Measurements from ENCODE around the gene CUL4B. TPM values are rescaled to one million over a fixed set of nuclear protein-coding genes. Genes with fewer than 3 reads are reported as not detected.

CUL4B gene
- polyA plus RNA-seq, 4 donors = 10.8 to 31.8 (median 13.4) TPM

DNA sequence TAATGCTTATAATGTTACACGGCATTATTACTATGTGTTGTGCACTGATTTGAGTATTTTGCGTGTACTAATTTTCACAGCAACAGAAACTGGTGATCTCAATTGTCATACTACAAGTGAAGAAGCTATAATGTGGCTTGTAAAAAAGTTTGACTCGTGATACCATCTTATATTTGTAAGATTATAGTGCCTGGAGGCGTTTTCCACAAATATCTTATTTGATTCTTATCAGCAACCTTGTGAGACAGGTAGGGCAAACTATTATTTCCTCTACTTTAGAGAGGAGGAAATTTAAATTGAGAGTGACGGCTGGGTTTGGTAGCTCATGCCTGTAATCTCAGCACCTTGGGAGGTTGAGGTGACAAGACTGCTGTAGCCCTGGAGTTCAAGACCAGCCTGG is 4.5 kb downstream of the CUL4B start:
- Histone ChIP-seq H3K27ac (ENCODE audit: low read depth in 1 of 3, low read length in 2 of 3) (no peak overlapping the region), H3K4me3 (ENCODE audit: low read depth in 1 of 3, low read length in 3 of 3) (no peak overlapping the region), H3K27me3 (ENCODE audit: control insufficient read depth in 3 of 3, insufficient read depth in 3 of 3, low read length in 3 of 3) (no peaks in the 10 kb centered on the region), H3K9me3 (ENCODE audit: control insufficient read depth in 2 of 2, insufficient read depth in 1 of 2, low read depth in 1 of 2, low read length in 1 of 2) (no peaks in the 10 kb centered on the region), H3K36me3 (ENCODE audit: control insufficient read depth in 3 of 3, insufficient read depth in 2 of 3, low read depth in 1 of 3, low read length in 3 of 3) (peaks cover 0 to 3% (median 1%) of the 10 kb centered on the region in 3 donors), H3K4me1 (ENCODE audit: control insufficient read depth in 3 of 3, insufficient read depth in 2 of 3, low read depth in 1 of 3, low read length in 2 of 3) (no peaks in the 10 kb centered on the region)
- 72 to 83% (median 76%) methylated on average over 5 of the region's 5 CpGs for WGBS, 3 donors
- DNase-seq (no peak), FAIRE-seq (no peak)

DNA sequence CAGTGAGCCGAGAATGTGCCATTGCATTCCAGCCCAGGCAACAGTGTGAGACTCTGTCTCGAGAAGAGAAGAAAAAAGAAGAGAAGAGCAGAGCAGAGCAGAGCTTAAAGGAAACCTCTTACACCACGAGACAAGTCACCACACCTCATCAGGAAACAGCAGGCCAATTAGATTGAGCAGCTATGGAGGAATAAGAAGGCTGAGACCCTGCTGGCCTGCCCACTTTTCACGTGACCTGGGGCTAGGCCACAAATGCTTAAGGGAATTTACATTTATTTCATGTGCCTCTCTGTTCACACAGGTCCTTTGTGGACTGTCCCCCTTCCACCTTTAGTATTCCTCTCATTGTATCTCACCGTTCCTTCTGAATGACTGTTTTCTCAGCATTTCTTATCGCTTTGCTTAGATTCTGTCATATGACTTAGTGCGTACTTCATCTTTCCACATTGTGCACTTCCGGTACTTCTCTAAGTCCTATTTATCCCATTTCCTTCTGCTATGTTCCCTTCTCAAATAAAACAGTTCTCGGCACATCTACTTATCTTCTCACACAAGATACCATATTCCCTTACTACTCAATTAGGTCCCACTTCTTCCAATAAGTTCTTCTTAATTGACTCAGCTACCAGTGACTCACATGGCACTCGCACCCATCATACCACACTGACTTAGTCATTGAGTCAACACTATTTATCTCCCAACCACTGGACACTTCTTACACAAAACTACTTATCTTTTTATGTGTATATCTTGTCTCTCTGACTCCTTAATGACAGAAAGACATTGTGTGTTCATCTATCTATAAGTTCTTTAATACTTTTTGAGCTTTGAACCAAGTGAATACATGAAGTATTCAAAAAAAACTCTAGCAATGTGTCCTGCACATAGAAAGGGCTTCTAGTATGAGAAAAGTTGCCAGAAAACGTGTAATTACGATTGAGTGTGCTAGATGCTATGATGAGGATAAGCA is 11.0 kb downstream of the CUL4B start:
- no peak for FAIRE-seq

DNA sequence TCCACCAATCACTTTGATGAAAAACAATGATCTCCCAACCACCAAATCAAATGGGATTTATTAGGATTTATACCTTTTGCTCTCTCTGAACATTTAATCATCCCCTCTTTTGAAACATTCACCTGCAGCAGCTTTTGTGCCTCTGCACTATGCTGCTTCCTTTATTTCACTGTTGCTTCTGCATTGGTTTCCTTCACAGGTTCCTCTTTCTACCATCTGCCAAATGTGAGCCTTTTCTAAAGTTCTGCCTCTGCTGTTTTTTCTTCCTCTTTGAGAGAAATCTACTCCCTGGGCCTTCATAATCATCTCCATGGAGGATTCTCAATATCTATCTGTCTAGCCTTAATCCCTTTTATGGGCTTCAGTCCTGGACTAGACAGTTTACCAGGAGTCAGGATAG is 24.7 kb downstream of the CUL4B start:
- H3K4me1 ChIP-seq (ENCODE audit: control insufficient read depth in 3 of 3, insufficient read depth in 2 of 3, low read depth in 1 of 3, low read length in 2 of 3) = no peaks in the 10 kb centered on the region
- H3K27me3 ChIP-seq (ENCODE audit: control insufficient read depth in 3 of 3, insufficient read depth in 3 of 3, low read length in 3 of 3) = no peaks in the 10 kb centered on the region
- peaks cover 0 to 14% (median 3%) of the 10 kb centered on the region in 3 donors for H3K36me3 ChIP-seq (ENCODE audit: control insufficient read depth in 3 of 3, insufficient read depth in 2 of 3, low read depth in 1 of 3, low read length in 3 of 3)
- FAIRE-seq = no peak
- H3K9me3 ChIP-seq (ENCODE audit: control insufficient read depth in 2 of 2, insufficient read depth in 1 of 2, low read depth in 1 of 2, low read length in 1 of 2) = no peaks in the 10 kb centered on the region
- no peak overlapping the region for H3K27ac ChIP-seq (ENCODE audit: low read depth in 1 of 3, low read length in 2 of 3)
- no peak for DNase-seq
- H3K4me3 ChIP-seq (ENCODE audit: low read depth in 1 of 3, low read length in 3 of 3) = no peak overlapping the region

More for the DNA sequence above, 11.0 kb downstream of the CUL4B start:
- Histone ChIP-seq H3K4me1 (ENCODE audit: control insufficient read depth in 3 of 3, insufficient read depth in 2 of 3, low read depth in 1 of 3, low read length in 2 of 3) (no peaks in the 10 kb centered on the region), H3K27ac (ENCODE audit: low read depth in 1 of 3, low read length in 2 of 3) (peak overlapping the region in 2 of 3 donors; percentile 54 to 66), H3K36me3 (ENCODE audit: control insufficient read depth in 3 of 3, insufficient read depth in 2 of 3, low read depth in 1 of 3, low read length in 3 of 3) (peaks cover 0 to 7% (median 2%) of the 10 kb centered on the region in 3 donors), H3K4me3 (ENCODE audit: low read depth in 1 of 3, low read length in 3 of 3) (no peak overlapping the region), H3K27me3 (ENCODE audit: control insufficient read depth in 3 of 3, insufficient read depth in 3 of 3, low read length in 3 of 3) (no peaks in the 10 kb centered on the region), H3K9me3 (ENCODE audit: control insufficient read depth in 2 of 2, insufficient read depth in 1 of 2, low read depth in 1 of 2, low read length in 1 of 2) (no peaks in the 10 kb centered on the region)
- 69 to 78% (median 74%) methylated on average over 12 of the region's 12 CpGs for WGBS, 3 donors
- peak in 1 of 2 donors; percentile 40 for DNase-seq

DNA sequence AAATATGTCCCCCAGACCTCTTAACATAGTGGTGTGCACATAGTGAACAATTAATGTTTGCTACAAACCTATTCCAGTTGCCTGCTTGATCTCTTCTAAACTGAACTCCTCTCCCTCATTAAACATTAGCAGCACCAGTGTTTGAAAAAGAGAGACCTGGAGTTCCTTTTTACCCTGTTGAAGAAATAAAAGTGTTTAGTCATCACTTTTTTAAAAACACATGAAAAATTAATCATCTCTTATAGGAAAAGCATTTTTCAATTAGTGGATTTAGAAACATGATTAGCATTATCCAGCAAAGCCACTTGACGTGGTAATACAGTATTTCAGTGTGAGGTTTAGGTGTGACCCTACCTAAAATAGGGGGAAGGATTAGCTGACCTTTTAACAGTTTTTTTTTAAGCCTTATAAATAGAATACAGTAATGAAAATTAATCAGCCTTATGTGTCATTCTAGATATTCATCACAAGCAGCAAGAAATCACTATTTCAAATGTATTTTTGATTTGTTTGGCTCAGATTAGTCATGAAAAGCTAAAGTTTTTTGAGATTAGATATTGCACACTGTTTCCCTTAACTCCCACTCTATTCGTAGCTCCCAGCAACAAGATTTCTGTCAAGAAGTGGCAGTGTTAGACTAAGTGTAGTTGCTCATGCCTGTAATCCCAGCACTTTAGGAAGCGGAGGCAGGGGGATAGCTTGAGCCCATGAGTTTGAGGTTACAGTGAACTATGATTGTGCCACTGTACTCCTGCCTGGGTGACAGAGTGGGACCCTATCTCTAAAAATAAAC is 26.2 kb downstream of the CUL4B start:
- FAIRE-seq (no peak), DNase-seq (no peak)
- 70 to 94% (median 93%) methylated on average over 3 of the region's 3 CpGs for WGBS, 3 donors
- no peaks in the 10 kb centered on the region for H3K9me3 ChIP-seq (ENCODE audit: control insufficient read depth in 2 of 2, insufficient read depth in 1 of 2, low read depth in 1 of 2, low read length in 1 of 2)
- H3K4me1 ChIP-seq (ENCODE audit: control insufficient read depth in 3 of 3, insufficient read depth in 2 of 3, low read depth in 1 of 3, low read length in 2 of 3) = no peaks in the 10 kb centered on the region
- H3K27me3 ChIP-seq (ENCODE audit: control insufficient read depth in 3 of 3, insufficient read depth in 3 of 3, low read length in 3 of 3) = no peaks in the 10 kb centered on the region
- H3K27ac ChIP-seq (ENCODE audit: low read depth in 1 of 3, low read length in 2 of 3) = no peak overlapping the region
- H3K36me3 ChIP-seq (ENCODE audit: control insufficient read depth in 3 of 3, insufficient read depth in 2 of 3, low read depth in 1 of 3, low read length in 3 of 3) = peaks cover 0 to 15% (median 3%) of the 10 kb centered on the region in 3 donors
- no peak overlapping the region for H3K4me3 ChIP-seq (ENCODE audit: low read depth in 1 of 3, low read length in 3 of 3)

DNA sequence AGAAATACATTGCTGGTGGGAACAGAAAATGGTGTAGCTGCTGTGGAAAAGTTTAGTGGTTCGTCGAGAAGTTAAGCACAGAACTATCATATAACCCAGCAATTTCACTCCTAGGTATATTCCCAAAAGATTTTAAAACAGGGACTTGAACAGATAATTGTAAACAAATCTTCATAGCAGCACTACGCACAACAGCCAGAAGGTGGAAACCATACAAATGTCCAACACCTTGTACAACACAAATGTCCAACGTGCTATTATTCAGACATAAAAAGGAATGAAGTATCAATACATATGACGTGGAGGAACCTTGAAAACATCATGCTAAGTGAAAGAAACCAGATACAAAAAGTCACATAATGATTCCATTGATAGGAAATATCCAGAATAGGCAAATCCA is 37.9 kb downstream of the CUL4B start:
- WGBS, 3 donors = 77 to 94% (median 89%) methylated on average over 5 of the region's 5 CpGs
- Histone ChIP-seq H3K27ac (ENCODE audit: low read depth in 1 of 3, low read length in 2 of 3) (no peak overlapping the region), H3K4me1 (ENCODE audit: control insufficient read depth in 3 of 3, insufficient read depth in 2 of 3, low read depth in 1 of 3, low read length in 2 of 3) (no peaks in the 10 kb centered on the region), H3K9me3 (ENCODE audit: control insufficient read depth in 2 of 2, insufficient read depth in 1 of 2, low read depth in 1 of 2, low read length in 1 of 2) (no peaks in the 10 kb centered on the region), H3K4me3 (ENCODE audit: low read depth in 1 of 3, low read length in 3 of 3) (no peak overlapping the region), H3K27me3 (ENCODE audit: control insufficient read depth in 3 of 3, insufficient read depth in 3 of 3, low read length in 3 of 3) (no peaks in the 10 kb centered on the region), H3K36me3 (ENCODE audit: control insufficient read depth in 3 of 3, insufficient read depth in 2 of 3, low read depth in 1 of 3, low read length in 3 of 3) (peaks cover 0 to 2% (median 0%) of the 10 kb centered on the region in 3 donors)
- DNase-seq (no peak), FAIRE-seq (no peak)

DNA sequence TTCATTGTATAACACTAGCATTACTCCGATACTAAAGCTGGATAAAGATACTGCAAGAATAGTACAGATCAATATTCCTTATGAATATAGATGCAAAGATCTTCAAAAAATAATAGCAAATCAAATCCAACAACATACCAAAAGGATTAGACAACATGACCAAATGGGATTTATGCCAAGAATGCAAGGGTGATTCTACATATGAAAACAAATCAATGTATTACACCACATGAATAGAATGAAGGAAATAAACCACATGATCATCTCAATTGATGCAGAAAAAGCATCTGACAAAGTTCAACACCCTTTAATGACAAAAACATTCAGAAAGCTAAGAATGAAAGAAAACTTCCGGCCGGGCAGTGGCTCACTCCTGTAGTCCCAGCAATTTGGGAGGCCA is 42.8 kb downstream of the CUL4B start:
- FAIRE-seq = no peak
- 90 to 95% (median 91%) methylated on average over 3 of the region's 3 CpGs for WGBS, 3 donors
- H3K27me3 ChIP-seq (ENCODE audit: control insufficient read depth in 3 of 3, insufficient read depth in 3 of 3, low read length in 3 of 3) = no peaks in the 10 kb centered on the region
- DNase-seq = no peak
- no peak overlapping the region for H3K27ac ChIP-seq (ENCODE audit: low read depth in 1 of 3, low read length in 2 of 3)
- no peak overlapping the region for H3K4me3 ChIP-seq (ENCODE audit: low read depth in 1 of 3, low read length in 3 of 3)
- no peaks in the 10 kb centered on the region for H3K9me3 ChIP-seq (ENCODE audit: control insufficient read depth in 2 of 2, insufficient read depth in 1 of 2, low read depth in 1 of 2, low read length in 1 of 2)
- H3K4me1 ChIP-seq (ENCODE audit: control insufficient read depth in 3 of 3, insufficient read depth in 2 of 3, low read depth in 1 of 3, low read length in 2 of 3) = no peaks in the 10 kb centered on the region
- peaks cover 0 to 2% (median 0%) of the 10 kb centered on the region in 3 donors for H3K36me3 ChIP-seq (ENCODE audit: control insufficient read depth in 3 of 3, insufficient read depth in 2 of 3, low read depth in 1 of 3, low read length in 3 of 3)

DNA sequence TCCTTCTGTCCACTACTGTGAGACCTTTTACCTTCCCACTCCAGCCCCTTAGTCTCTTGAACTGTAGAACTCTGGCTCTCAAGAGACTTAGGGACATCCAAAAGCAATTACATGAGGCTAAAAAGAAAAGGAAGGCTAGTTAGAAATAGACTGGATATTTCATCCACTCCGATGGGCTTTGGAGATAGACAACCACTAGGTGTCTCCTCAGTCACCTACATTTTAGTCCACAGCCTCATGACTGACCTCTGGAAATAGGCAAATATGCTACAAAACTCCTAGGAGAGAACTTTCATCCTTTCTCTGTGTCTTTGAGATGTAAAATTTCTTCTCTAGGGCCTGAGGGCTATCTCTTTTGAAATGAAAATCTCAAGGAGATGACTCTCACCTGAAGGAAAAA is 46.5 kb downstream of the CUL4B start:
- DNase-seq = peak; percentile 15 to 35
- H3K4me3 ChIP-seq (ENCODE audit: low read depth in 1 of 3, low read length in 3 of 3) = no peak overlapping the region
- H3K9me3 ChIP-seq (ENCODE audit: control insufficient read depth in 2 of 2, insufficient read depth in 1 of 2, low read depth in 1 of 2, low read length in 1 of 2) = no peaks in the 10 kb centered on the region
- H3K27ac ChIP-seq (ENCODE audit: low read depth in 1 of 3, low read length in 2 of 3) = no peak overlapping the region
- no peak for FAIRE-seq
- peaks cover 0 to 2% (median 0%) of the 10 kb centered on the region in 3 donors for H3K36me3 ChIP-seq (ENCODE audit: control insufficient read depth in 3 of 3, insufficient read depth in 2 of 3, low read depth in 1 of 3, low read length in 3 of 3)
- H3K27me3 ChIP-seq (ENCODE audit: control insufficient read depth in 3 of 3, insufficient read depth in 3 of 3, low read length in 3 of 3) = no peaks in the 10 kb centered on the region
- 15 to 19% (median 17%) methylated on average over 1 of the region's 1 CpG for WGBS, 3 donors
- peaks cover 0 to 3% (median 0%) of the 10 kb centered on the region in 3 donors for H3K4me1 ChIP-seq (ENCODE audit: control insufficient read depth in 3 of 3, insufficient read depth in 2 of 3, low read depth in 1 of 3, low read length in 2 of 3)

DNA sequence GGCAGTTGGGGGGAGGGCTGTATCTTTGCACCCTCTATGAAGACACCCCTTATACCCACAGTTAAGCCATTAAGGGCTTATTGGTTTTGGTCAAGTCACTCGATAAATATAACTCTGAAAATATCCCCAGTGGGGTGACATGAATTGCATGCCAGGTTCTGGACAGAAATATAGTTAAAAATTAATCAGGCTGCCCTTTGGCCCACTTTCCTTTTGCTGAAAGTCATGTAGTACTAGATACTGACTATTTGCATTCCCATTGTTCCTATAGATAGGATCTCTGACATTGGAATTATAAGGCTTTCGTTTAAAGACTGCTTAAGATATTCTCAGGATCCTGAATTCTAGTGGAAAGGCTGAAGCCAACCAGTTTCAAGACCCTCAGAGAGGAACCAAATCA is 48.1 kb downstream of the CUL4B start:
- 21 to 67% (median 26%) methylated on average over 2 of the region's 2 CpGs for WGBS, 3 donors
- peaks cover 0 to 3% (median 0%) of the 10 kb centered on the region in 3 donors for H3K4me1 ChIP-seq (ENCODE audit: control insufficient read depth in 3 of 3, insufficient read depth in 2 of 3, low read depth in 1 of 3, low read length in 2 of 3)
- no peaks in the 10 kb centered on the region for H3K9me3 ChIP-seq (ENCODE audit: control insufficient read depth in 2 of 2, insufficient read depth in 1 of 2, low read depth in 1 of 2, low read length in 1 of 2)
- H3K36me3 ChIP-seq (ENCODE audit: control insufficient read depth in 3 of 3, insufficient read depth in 2 of 3, low read depth in 1 of 3, low read length in 3 of 3) = no peaks in the 10 kb centered on the region
- FAIRE-seq (no peak), DNase-seq (peak; percentile 60 to 65)
- no peak overlapping the region for H3K4me3 ChIP-seq (ENCODE audit: low read depth in 1 of 3, low read length in 3 of 3)
- no peaks in the 10 kb centered on the region for H3K27me3 ChIP-seq (ENCODE audit: control insufficient read depth in 3 of 3, insufficient read depth in 3 of 3, low read length in 3 of 3)
- H3K27ac ChIP-seq (ENCODE audit: low read depth in 1 of 3, low read length in 2 of 3) = peak overlapping the region; percentile 16 to 63 (median 24)

All from small intestine (tissue), 7 donors.